GM06990 (cell line): Measurements from ENCODE around the gene GIT1.

Experiments used
- DNase-seq: peaks from one replicate; pipeline ENCODE4 v3.0.0-alpha.2; 2011; ENCODE audit not compliant: insufficient read length; ENCODE audit errors: extremely low read depth
- H3K27me3 ChIP-seq: replicated peaks from 2 replicates; pipeline ENCODE4 v1.6.0; 2011; ENCODE audit warnings: low read length; ENCODE audit not compliant: control insufficient read depth, insufficient read depth
- H3K36me3 ChIP-seq: 2 replicates; pipeline ENCODE4 v1.5.1; 2011; ENCODE audit warnings: low read length; ENCODE audit not compliant: control insufficient read depth, insufficient read depth
- H3K4me3 ChIP-seq: replicated peaks from 2 replicates; pipeline ENCODE4 v1.5.1; 2011; ENCODE audit warnings: low read depth, mild to moderate bottlenecking, control low read depth, low read length
- TF ChIP-seq, protein P1 (sequence below): IDR thresholded peaks from 2 replicates; pipeline ENCODE4 v1.5.1; 2011; ENCODE audit warnings: low read length, control low read depth, mild to moderate bottlenecking, inconsistent platforms; ENCODE audit not compliant: insufficient read depth, poor library complexity, severe bottlenecking

GIT1 gene

DNA sequence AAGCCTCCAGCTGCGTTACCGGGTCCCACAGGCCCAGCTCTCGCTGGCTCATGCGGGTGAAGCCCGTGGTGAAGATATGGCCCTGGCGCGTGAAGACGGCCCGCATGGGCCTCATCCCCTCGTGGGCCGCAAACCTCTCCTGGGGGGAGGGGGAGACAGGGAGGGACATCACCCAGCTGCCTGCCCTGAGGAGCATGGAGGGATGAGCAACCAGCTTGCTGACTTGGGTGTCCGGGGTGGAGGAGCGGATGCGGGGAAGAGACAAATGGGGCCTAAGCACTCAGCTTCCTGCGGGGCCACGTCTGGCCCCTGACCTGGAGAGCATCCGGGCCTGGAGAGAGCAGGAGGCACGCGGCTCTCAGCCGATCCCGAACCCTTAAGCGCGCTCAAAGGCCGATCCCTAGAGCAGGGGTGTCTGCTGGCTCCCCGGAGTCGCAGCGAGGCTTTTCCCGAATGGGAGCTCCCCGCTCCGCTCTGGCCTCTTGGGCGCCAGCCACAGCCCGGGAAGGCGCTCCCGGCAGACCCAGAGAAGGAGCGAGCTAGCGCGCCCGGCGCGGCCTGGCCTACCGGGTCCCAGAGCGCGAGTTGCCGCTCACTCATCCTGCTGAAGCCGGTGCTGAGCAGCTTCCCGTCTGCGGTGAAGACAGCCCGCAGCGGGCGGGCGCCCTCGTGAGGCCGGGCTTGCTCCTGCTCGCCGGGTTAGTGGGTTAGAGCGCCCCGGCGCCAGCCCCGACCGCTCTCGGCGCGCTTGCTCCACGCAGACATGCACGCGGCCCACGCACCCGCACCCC, 28.2 kb upstream of the GIT1 start:
- H3K4me3 ChIP-seq = peak overlapping the region; percentile 51
- DNase-seq = peak; percentile 90
- no peaks in the 10 kb centered on the region for H3K36me3 ChIP-seq
- TF ChIP-seq, protein P1, sequence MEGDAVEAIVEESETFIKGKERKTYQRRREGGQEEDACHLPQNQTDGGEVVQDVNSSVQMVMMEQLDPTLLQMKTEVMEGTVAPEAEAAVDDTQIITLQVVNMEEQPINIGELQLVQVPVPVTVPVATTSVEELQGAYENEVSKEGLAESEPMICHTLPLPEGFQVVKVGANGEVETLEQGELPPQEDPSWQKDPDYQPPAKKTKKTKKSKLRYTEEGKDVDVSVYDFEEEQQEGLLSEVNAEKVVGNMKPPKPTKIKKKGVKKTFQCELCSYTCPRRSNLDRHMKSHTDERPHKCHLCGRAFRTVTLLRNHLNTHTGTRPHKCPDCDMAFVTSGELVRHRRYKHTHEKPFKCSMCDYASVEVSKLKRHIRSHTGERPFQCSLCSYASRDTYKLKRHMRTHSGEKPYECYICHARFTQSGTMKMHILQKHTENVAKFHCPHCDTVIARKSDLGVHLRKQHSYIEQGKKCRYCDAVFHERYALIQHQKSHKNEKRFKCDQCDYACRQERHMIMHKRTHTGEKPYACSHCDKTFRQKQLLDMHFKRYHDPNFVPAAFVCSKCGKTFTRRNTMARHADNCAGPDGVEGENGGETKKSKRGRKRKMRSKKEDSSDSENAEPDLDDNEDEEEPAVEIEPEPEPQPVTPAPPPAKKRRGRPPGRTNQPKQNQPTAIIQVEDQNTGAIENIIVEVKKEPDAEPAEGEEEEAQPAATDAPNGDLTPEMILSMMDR = peak; percentile 90
- peaks cover 2% of the 10 kb centered on the region for H3K27me3 ChIP-seq

DNA sequence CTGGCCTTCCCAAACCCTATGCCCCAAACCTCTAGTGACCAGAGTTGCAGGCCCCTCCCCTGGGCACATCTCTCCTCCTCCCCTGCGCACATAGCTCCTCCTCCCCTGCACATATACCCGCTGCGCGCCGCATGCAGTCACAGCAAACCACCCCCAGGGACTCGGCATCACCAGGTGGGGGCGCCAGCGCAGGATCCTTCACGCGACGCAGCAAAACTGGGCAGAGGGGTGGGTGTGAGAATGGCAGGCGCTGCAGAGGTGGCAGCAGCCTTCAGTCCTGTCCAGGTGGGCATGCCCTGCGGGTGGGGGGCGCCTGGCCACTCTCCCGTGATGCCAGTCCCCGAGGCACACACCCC, 27.7 kb upstream of the GIT1 start:
- peak; percentile 89 for DNase-seq
- Histone ChIP-seq H3K36me3 (no peaks in the 10 kb centered on the region), H3K4me3 (peak overlapping the region; percentile 51), H3K27me3 (peaks cover 2% of the 10 kb centered on the region)
- TF ChIP-seq, protein P1 = peak; percentile 95

DNA sequence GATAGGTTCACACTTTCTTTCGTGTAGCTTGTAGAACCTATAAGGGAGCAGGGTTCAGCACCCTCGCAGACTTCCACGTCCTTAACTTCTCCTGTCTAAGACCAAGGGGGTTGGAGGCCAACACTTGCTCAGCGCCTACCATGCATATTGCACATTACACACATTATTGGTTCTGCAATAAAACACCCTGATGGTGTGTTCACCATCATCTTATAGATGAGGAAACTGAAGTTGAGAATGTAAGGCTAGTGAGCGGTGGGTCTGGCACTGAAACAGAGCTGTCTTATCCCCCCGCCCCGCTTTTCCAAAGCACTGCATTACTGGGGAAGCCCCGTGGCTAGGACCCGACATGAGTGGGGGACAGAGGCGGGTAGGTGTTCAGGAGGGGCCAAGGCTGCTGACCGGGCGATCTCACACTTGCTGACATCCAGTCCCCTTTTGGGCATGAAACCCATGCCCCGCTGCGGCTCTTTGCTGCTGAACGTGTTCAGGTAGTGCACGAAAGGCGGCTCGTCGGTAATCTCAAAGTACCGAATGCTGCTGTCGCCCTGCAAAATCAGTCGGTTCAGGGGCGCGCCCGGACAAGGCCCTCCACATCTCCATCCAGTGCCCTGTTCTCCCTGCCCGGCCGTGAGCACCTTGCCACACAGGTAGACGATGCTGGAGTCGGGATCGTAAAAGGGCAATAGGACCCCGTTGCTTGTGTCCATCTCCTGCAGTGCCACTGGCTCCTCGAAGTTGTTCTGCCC, 27.0 kb upstream of the GIT1 start:
- TF ChIP-seq, protein P1 = no peak

DNA sequence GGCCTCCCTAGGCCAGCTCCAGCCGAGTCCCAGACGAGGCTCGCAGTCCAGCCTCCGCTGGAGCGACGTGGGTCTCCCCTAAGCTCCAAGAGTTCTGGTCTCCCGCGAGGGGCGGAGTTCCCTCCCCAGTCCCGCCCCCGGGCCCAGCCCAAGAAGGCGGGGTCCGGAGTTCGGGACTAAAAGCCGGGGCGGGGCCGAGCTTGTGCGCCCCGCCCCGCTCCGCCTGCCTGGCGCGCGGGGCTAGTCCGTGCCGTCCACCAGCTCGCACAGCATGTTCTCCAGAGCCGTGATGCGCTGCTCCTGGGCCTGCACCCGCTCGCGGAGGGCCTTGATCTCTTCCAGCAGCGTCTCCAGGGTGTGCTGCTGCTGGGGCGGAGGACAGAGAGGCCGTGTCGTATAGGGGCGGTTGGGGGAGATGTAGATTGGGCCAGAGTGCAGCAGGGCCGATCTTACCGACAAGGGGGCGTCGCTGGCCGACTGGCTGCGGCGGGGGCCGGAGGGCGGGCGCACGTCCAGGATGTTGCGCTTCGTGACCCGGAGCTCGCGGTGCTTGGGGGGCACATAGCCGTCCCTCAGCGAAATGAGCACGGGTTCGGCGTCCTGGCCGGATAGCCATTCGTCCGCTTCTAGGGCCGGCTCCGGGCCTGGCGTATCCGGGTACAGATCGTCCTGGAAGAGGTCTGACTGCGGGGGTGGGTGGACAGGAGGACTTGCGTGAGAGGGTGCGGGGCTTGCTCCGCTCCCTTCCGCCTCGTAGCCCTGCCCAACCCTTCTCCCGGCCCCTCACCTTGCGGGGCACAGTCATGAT, 26.2 kb upstream of the GIT1 start:
- TF ChIP-seq, protein P1 = no peak
- peaks cover 2% of the 10 kb centered on the region for H3K27me3 ChIP-seq
- DNase-seq = peak; percentile 89
- no peaks in the 10 kb centered on the region for H3K36me3 ChIP-seq
- H3K4me3 ChIP-seq = peak overlapping the region; percentile 60

More for the DNA sequence above, 27.0 kb upstream of the GIT1 start:
- Histone ChIP-seq H3K4me3 (peak overlapping the region; percentile 28), H3K36me3 (no peaks in the 10 kb centered on the region), H3K27me3 (peaks cover 2% of the 10 kb centered on the region)
- DNase-seq = no peak

DNA sequence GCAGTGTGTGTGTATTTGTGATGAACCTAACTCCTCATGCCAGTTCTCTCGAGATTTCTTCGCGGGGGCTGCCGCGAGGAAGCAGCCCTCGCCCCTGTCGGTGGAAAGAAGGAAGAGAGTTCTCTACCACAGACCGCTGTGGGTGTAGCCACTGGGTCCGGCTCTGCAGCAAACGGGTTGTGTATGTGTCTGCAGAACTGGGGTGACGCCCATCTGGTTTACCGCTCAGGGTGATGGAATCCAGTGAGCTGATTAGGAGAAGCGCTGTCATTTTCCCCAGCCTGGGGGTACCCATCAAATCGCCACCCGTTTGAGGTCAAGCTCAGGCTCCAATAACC, 25.6 kb upstream of the GIT1 start:
- DNase-seq = no peak
- Histone ChIP-seq H3K4me3 (peak overlapping the region; percentile 59), H3K36me3 (no peaks in the 10 kb centered on the region), H3K27me3 (peaks cover 2% of the 10 kb centered on the region)
- TF ChIP-seq, protein P1 = no peak
